Measurements from ENCODE around the gene TOMT. TPM values are rescaled to one million over a fixed set of nuclear protein-coding genes. Genes with fewer than 3 reads are reported as not detected.

The TOMT gene
- total and polyA plus RNA-seq, 2 of the 13 experiments (the other 11 are each of a cell fraction or from before 2014, with no cell fraction given) = not detected

- TF ChIP-seq CCDC6 (CRISPR knock-in tag; IDR thresholded peaks at IDR 0.05) = peak; percentile 68; the same call in 1 of the 2 replicates
- peak; percentile 55; the same call in 1 of the 2 replicates for TF ChIP-seq RXRA (CRISPR knock-in tag; IDR thresholded peaks at IDR 0.05)
- 0 out of 2 replicates have a peak, but pooled peaks have one; percentile 6 for TF ChIP-seq GFI1 (CRISPR knock-in tag; IDR thresholded peaks at IDR 0.05; ENCODE audit: borderline replicate concordance)
- TF ChIP-seq SAP130 (CRISPR knock-in tag; IDR thresholded peaks at IDR 0.05; ENCODE audit: low read depth) = peak; percentile 85
- TF ChIP-seq ZNF839 (CRISPR knock-in tag; IDR thresholded peaks at IDR 0.05; ENCODE audit: borderline replicate concordance) = peak; percentile 94
- no peak for TF ChIP-seq ZUFSP (CRISPR knock-in tag; IDR thresholded peaks at IDR 0.05; ENCODE audit: borderline replicate concordance)
- TF ChIP-seq BRD4 (CRISPR knock-in tag; IDR thresholded peaks at IDR 0.05) = no peak
- peak; percentile 81; the same call in 1 of the 2 replicates for TF ChIP-seq MYC (CRISPR knock-in tag; IDR thresholded peaks at IDR 0.05; ENCODE audit: borderline replicate concordance)
- no peak for TF ChIP-seq MTA1 (CRISPR knock-in tag; IDR thresholded peaks at IDR 0.05; ENCODE audit: borderline replicate concordance)
- TF ChIP-seq ZNF136 (CRISPR knock-in tag; IDR thresholded peaks at IDR 0.05; ENCODE audit: low read depth) = no peak
- TF ChIP-seq PHF20 (CRISPR knock-in tag; IDR thresholded peaks at IDR 0.05) = peak; percentile 93
- TF ChIP-seq SIX4 (CRISPR knock-in tag; IDR thresholded peaks at IDR 0.05) = no peak; the same call in 1 of the 2 replicates
- TF ChIP-seq ZMAT5 (CRISPR knock-in tag; IDR thresholded peaks at IDR 0.05; ENCODE audit: borderline replicate concordance, low read depth) = no peak
- TF ChIP-seq LCORL (IDR thresholded peaks at IDR 0.05) = no peak
- TF ChIP-seq LCORL (CRISPR knock-in tag; IDR thresholded peaks at IDR 0.05) = peak; percentile 45; the same call in 1 of the 2 replicates
- TF ChIP-seq, protein P1, sequence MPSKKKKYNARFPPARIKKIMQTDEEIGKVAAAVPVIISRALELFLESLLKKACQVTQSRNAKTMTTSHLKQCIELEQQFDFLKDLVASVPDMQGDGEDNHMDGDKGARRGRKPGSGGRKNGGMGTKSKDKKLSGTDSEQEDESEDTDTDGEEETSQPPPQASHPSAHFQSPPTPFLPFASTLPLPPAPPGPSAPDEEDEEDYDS (CRISPR knock-in tag; IDR thresholded peaks at IDR 0.05) = peak; percentile 77
- no peak for TF ChIP-seq ESRRA (CRISPR knock-in tag; IDR thresholded peaks at IDR 0.05; ENCODE audit: low read depth)
- peak; percentile 89; the same call in 1 of the 2 replicates for TF ChIP-seq TSC22D2 (CRISPR knock-in tag; IDR thresholded peaks at IDR 0.05; ENCODE audit: borderline replicate concordance)
- TF ChIP-seq, protein P2, sequence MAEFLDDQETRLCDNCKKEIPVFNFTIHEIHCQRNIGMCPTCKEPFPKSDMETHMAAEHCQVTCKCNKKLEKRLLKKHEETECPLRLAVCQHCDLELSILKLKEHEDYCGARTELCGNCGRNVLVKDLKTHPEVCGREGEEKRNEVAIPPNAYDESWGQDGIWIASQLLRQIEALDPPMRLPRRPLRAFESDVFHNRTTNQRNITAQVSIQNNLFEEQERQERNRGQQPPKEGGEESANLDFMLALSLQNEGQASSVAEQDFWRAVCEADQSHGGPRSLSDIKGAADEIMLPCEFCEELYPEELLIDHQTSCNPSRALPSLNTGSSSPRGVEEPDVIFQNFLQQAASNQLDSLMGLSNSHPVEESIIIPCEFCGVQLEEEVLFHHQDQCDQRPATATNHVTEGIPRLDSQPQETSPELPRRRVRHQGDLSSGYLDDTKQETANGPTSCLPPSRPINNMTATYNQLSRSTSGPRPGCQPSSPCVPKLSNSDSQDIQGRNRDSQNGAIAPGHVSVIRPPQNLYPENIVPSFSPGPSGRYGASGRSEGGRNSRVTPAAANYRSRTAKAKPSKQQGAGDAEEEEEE (CRISPR knock-in tag; IDR thresholded peaks at IDR 0.05; ENCODE audit: borderline replicate concordance) = 0 out of 2 replicates have a peak, but pooled peaks have one; percentile 32
- no peak for TF ChIP-seq CBX2 (IDR thresholded peaks at IDR 0.05; ENCODE audit: low read depth, low read length)
- TF ChIP-seq CBX2 (CRISPR knock-in tag; IDR thresholded peaks at IDR 0.05; ENCODE audit: low read depth) = no peak
- TF ChIP-seq YEATS2 (CRISPR knock-in tag; IDR thresholded peaks at IDR 0.05; ENCODE audit: borderline replicate concordance) = peak; percentile 94
- peak; percentile 88 to 98 for TF ChIP-seq POLR2A (IDR thresholded peaks at IDR 0.05; ENCODE audit: insufficient read depth in 1 of 2, low read depth in 2 of 2, low read length in 2 of 2)
- TF ChIP-seq ZBTB38 (CRISPR knock-in tag; IDR thresholded peaks at IDR 0.05) = no peak
- no peak for TF ChIP-seq ZBTB1 (CRISPR knock-in tag; IDR thresholded peaks at IDR 0.05; ENCODE audit: borderline replicate concordance)
- TF ChIP-seq TEAD2 (CRISPR knock-in tag; IDR thresholded peaks at IDR 0.05) = no peak
- TF ChIP-seq TEAD3 (CRISPR knock-in tag; optimal IDR thresholded peaks at IDR 0.05; ENCODE audit: borderline replicate concordance) = peak; percentile 60
- TF ChIP-seq SOX5 (CRISPR knock-in tag; IDR thresholded peaks at IDR 0.05; ENCODE audit: borderline replicate concordance) = peak; percentile 85
These were observed 6.6 kb downstream of the TOMT start, which contains the start of gene ANAPC15 (continued) for GRCh38 chr11:72112143-72112977.

Data from HepG2 (cell line).